Bronchus fibroblast of lung (primary cell): Measurements from ENCODE around the gene STK24. TPM values are rescaled to one million over a fixed set of nuclear protein-coding genes. Genes with fewer than 3 reads are reported as not detected.

Source experiments
- total RNA-seq: library from RNA; depleted of rRNA; stranded (reverse); fragments of >200 nt; gene quantifications from 2 replicates; pipeline ENCODE4 v1.2.3, GENCODE V29; 2015

STK24 gene
- 58.9 and 67.9 TPM in 2 replicates for total RNA-seq

DNA sequence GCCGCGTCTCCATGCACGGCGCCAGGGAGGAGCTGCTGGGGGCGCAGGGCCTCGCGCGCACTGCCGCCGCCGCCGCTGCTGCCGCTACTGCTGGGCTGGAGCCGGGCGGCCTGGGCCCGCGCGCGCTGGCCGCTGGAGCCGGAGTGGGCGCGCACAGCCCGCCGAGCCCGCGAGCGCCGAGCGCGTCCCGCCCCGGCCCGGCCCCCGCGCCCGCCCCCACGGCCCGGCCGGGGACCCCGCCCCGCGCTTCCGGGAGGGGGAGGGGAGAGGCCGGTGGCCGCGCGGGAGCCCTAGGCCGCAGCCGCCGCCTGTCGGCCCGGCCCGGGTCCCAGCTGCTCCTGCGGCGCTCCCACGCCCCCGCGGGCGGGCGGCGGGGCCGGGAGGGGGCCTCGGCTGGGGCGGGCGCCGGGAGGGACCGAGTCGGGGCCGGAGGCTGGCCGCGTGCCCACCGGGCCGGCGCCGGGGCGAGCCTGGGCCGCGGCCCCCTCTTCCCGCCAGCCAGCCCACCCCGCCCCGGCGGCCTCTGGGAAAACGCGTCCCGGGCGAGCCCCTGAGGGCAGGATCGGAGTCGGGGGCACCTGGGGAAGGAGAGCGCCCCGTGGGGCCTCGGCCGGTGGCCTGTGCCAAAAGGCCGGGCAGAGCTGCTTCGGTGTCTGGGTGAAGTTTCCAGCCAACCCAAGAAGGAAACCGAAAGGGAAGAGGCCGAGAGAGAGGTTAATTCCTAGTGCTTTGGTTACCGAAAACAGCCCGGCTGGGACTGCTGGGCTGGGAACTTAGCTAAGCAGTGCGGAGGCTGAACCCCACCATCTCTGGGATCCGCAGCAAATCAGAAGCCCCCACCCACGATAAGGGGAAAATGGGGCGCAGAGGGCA, at the start of gene STK24:
TSS of gene STK24 (minus strand) at position 145 of the 873 bp plus-strand sequence. CDS start 321 bp downstream, outside the sequence.

Other genes with a start within 250 kb of the STK24 start
- not detected in 2 replicates for gene SLC15A1, start 175.6 kb upstream of the STK24 start, total RNA-seq